T-helper 2 cell (primary cell): ENCODE data around the gene LYRM4.
"Not testable (repeated sequence)": the region's sequence is repeated elsewhere in the genome, so short reads cannot be mapped to it uniquely, and the experiment has no call there.

Source experiments
- DNase-seq, 5 experiments: peaks; one replicate each; pipeline versions ENCODE4 v3.0.0 to v3.0.0-alpha.2; 2012 to 2022

LYRM4 gene

DNA sequence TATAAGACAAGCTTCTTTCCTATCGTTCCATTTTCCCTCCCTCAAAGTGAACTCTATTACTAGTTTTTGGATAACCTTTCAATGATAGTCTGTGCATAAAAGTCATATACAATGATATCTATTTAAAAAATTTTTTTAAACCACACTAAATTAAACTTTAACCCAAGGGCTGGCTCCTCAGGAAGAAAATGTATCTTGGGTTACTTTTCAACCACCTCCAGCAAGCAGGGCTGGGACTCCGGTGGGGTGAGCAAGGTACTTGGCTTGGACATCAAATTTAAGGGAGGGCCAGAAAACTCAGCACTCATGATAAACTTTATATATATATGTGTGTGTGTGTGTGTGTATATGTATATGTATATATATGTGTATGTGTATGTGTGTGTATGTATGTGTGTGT, 189.5 kb downstream of the LYRM4 start:
- no peak for DNase-seq

DNA sequence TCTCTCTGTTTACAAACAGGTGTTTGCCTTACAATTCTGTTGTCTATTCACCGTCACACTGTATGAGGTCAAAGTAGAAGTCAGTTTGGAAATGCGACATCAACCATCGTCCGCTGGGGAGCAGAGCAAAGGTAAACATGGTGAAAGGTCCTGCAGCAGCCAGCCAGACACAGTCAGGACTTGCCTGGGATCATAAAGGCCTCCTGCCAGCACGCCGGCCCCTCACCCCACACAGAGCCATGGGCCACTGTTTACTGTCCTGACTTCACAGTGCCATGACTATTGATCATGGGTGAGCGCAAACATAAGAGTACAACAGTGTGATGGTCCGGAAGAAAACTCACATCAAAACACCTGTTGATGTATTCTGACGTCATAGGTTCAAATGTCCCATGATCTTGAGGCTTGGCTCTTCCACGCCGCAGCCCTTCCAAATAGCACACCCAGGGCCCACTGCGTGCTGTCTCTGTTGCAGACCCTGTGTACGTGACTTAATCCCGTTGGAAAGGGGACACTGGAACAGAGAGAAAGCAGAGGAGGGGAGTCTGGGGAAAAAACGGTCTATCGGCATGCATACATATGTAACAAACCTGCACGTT, 192.5 kb downstream of the LYRM4 start:
- DNase-seq = no peak

DNA sequence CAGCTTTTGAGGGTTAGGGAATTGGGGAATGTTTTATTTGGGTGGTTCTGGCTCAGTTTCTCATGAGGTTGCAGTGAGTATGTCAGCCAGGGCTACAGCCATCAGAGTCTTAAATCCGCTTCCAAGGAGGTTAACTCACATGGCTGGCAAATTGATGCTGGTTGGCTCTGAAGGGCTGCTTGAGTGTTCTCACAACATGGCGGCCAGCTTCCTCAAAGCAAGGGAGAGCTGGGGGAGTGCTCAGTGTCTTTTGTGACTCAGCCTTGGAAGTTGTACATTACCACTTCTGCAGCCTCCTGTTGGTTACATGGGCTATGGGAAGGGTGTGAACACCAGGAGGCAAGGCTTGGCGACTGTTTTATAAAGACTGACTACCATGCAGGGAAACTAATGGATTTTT, 193.4 kb downstream of the LYRM4 start:
- DNase-seq = no peak

DNA sequence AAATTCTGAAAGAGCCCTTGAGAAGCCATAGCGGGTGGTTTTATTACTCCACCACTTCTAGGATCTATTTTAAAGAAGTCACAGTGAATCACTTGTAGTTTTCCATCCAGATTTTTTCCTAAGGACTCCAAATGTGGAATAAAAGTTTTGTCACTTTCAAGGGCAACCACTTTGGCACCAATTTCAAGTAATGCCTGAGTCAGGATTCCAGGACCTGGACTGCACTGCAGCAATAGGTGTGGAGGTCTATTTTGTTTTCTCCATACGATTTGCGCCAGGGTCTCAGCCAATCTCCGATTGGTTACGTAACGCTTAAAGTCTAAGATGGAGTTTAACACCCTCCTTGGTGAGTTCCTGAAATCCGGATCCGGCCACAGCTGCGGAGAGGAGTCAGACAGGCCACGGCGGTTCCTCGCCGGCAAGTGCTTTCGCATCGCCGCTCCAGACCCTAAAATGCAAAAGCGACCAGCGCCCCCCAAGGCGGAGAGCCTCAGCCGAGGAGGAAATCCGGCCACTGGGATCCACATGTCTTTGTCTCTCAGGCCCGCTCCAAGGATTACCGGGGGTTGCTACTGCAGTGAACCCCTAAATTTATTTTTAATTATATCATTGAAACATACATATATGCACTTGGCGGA, 194.2 kb downstream of the LYRM4 start:
- no peak for DNase-seq

DNA sequence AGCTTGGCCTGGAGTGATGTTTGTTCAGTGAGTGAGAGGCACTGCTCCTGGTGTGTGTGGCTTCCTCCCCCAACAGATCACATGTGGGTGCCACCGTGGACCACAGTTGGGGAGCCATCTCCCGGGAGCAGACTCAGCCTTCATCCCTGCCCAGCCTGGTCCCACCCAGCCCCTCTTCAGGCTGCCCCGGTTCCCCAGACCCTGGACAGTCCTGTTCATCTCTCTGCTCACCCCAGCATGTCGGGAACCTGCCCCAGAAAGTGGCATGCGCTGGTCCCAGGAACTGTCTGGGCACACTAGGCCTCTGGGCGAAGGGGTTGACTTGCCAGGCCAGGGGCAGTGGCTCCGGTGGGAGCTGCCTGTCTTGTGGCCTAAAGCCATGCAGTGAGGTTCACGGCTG, 197.1 kb downstream of the LYRM4 start:
- DNase-seq = no peak

DNA sequence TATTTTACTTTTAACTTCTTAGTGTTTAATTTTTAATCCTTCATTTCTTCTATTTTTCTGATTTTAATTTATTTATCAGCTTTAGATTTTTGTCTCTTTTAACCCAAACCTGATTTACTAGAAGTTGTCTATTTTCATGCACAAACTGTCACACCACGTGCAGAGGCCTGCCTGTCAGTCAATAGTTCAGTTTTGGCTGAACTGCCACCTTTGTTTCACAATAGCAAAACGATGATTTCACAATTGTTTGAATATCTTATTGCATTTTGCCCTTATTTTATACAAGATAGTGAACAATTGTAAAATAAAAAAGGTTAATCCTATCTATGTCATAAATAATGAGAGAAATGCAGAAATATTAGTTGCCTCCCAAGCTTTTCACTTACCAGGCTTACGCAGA, 199.6 kb downstream of the LYRM4 start:
- no peak for DNase-seq

DNA sequence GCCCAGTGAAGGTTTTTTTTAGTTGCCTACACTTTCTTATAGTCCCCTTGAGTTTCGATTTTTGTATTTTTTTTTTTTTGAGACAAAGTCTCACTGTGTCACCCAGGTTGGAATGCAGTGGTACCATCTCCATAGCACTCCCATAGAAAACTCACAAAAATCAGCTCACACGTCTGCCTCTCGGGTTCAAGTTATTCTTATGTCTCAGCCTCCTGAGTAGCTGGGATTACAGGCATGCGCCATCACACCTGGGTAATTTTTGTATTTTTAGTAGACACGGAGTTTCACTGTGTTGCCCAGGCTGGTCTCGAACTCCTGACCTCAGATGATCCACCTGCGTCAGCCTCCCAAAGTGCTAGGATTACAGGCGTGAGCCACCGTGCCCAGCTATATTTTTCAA, 200.3 kb downstream of the LYRM4 start:
- DNase-seq = not testable (repeated sequence)

DNA sequence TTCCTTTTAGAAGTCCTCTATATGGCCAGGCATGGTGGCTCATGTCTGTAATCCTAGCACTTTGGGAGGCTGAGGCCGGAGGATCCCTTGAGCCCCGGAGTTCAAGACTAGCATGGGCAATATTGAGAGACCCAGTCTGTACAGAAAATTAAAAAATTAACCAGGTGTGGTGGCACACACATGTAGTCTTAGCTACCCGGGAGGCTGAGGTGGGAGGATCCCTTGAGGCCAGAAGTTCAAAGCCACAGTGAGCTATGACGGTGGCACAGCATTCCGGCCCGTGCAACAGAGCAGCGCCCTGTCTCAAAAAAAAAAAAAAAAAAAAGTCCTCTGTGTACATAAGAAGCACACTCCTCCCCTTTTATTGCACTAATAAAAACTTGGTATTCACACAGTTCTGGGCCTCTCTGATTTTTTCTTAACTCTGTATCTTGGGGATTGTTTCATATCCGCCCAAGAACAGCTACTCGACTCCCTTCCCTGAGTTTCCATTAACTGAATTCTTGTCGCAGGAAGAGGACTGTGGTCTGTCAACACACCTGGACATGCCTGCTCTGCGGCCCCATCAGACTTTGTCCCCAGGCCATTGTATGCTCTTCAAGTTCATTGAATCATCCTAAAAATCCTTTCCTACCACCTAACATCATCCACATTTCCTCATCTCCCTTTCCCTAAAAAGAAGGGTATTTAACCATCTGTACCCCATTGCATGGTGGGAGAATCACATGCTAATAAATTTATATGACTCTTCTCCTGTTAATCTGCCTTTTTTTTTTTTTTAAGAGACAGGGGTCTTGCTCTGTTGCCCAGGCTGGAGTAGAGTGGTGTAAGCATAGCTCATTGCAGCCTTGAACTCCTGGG, 201.5 kb downstream of the LYRM4 start:
- DNase-seq = no peak
